ENCODE data around the gene GALNTL6.

GRCh38 chr4:172978848-172979247 is 1165.6 kb downstream of the GALNTL6 start:
- no peak for TF ChIP-seq CTCF (IDR thresholded peaks at IDR 0.05; ENCODE audit: poor library complexity, severe bottlenecking)
- no peak for TF ChIP-seq EP300 (conservative IDR thresholded peaks at IDR 0.05; ENCODE audit: poor library complexity, severe bottlenecking)
- no peak for TF ChIP-seq RAD21 (conservative IDR thresholded peaks at IDR 0.05)
- TF ChIP-seq EZH2 (IDR thresholded peaks at IDR 0.05; ENCODE audit: borderline replicate concordance, insufficient read depth, low read length, poor library complexity, severe bottlenecking): no peak
- TF ChIP-seq, protein P1, sequence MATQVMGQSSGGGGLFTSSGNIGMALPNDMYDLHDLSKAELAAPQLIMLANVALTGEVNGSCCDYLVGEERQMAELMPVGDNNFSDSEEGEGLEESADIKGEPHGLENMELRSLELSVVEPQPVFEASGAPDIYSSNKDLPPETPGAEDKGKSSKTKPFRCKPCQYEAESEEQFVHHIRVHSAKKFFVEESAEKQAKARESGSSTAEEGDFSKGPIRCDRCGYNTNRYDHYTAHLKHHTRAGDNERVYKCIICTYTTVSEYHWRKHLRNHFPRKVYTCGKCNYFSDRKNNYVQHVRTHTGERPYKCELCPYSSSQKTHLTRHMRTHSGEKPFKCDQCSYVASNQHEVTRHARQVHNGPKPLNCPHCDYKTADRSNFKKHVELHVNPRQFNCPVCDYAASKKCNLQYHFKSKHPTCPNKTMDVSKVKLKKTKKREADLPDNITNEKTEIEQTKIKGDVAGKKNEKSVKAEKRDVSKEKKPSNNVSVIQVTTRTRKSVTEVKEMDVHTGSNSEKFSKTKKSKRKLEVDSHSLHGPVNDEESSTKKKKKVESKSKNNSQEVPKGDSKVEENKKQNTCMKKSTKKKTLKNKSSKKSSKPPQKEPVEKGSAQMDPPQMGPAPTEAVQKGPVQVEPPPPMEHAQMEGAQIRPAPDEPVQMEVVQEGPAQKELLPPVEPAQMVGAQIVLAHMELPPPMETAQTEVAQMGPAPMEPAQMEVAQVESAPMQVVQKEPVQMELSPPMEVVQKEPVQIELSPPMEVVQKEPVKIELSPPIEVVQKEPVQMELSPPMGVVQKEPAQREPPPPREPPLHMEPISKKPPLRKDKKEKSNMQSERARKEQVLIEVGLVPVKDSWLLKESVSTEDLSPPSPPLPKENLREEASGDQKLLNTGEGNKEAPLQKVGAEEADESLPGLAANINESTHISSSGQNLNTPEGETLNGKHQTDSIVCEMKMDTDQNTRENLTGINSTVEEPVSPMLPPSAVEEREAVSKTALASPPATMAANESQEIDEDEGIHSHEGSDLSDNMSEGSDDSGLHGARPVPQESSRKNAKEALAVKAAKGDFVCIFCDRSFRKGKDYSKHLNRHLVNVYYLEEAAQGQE (IDR thresholded peaks at IDR 0.05; ENCODE audit: borderline replicate concordance): no peak
- TF ChIP-seq TAF1 (IDR thresholded peaks at IDR 0.05; ENCODE audit: low read depth): no peak
- TF ChIP-seq POLR2AphosphoS5 (IDR thresholded peaks at IDR 0.05): no peak
- TF ChIP-seq SMC3 (conservative IDR thresholded peaks at IDR 0.05; ENCODE audit: poor library complexity): no peak
